GM12865 (cell line): Measurements from ENCODE around the gene CLGN.

Source experiments
- DNase-seq: peaks from one replicate; pipeline ENCODE4 v3.0.0; 2010; ENCODE audit warnings: low read depth
- H3K4me3 ChIP-seq: 2 replicates; pipeline ENCODE4 v1.5.1; 2011; ENCODE audit warnings: mild to moderate bottlenecking, low read depth, low read length, control low read depth
- CTCF ChIP-seq: IDR thresholded peaks from 2 replicates; pipeline ENCODE4 v1.5.1; 2011; ENCODE audit warnings: low read length, control low read depth, low read depth, inconsistent platforms; ENCODE audit not compliant: insufficient read depth; ENCODE audit errors: missing control alignments

The CLGN gene

GRCh38 chr4:140353786-140354185 lies 73.7 kb downstream of the CLGN start:
- DNase-seq = no peak
- H3K4me3 ChIP-seq = no peak overlapping the region
- no peak for TF ChIP-seq CTCF

GRCh38 chr4:140351093-140352075 lies 76.1 kb downstream of the CLGN start:
- no peak overlapping the region for H3K4me3 ChIP-seq
- no peak for DNase-seq
- no peak for TF ChIP-seq CTCF

- TF ChIP-seq CTCF = no peak
- no peak overlapping the region for H3K4me3 ChIP-seq
- DNase-seq = no peak
These were observed 77.6 kb downstream of the CLGN start for GRCh38 chr4:140349816-140350215.

GRCh38 chr4:140346136-140346535 lies 81.3 kb downstream of the CLGN start:
- TF ChIP-seq CTCF = no peak
- H3K4me3 ChIP-seq = no peak overlapping the region
- no peak for DNase-seq

GRCh38 chr4:140344621-140345020 lies 82.8 kb downstream of the CLGN start:
- TF ChIP-seq CTCF = no peak
- no peak overlapping the region for H3K4me3 ChIP-seq

GRCh38 chr4:140344101-140344500 lies 83.3 kb downstream of the CLGN start:
- TF ChIP-seq CTCF = no peak
- no peak overlapping the region for H3K4me3 ChIP-seq
- DNase-seq = no peak

More at GRCh38 chr4:140344621-140345020, 82.8 kb downstream of the CLGN start:
- no peak for DNase-seq

- no peak for TF ChIP-seq CTCF
- no peak overlapping the region for H3K4me3 ChIP-seq
- peak; percentile 6 for DNase-seq
These were observed 84.1 kb downstream of the CLGN start for GRCh38 chr4:140343303-140343702.
